H7 (cell line): ENCODE data around the gene MYO16. TPM values are rescaled to one million over a fixed set of nuclear protein-coding genes. Genes with fewer than 3 reads are reported as not detected.
"Not testable (repeated sequence)": the region's sequence is repeated elsewhere in the genome, so short reads cannot be mapped to it uniquely, and the experiment has no call there.

ENCODE experiments used
- DNase-seq: peaks from one replicate; pipeline ENCODE4 v3.0.0; 2012
- H3K27me3 ChIP-seq: 2 replicates; pipeline ENCODE4 v1.6.0; 2011; ENCODE audit warnings: mild to moderate bottlenecking, low read length; ENCODE audit not compliant: control insufficient read depth, insufficient read depth
- H3K36me3 ChIP-seq: replicated peaks from 2 replicates; pipeline ENCODE4 v1.5.1; 2011; ENCODE audit warnings: low read length; ENCODE audit not compliant: control insufficient read depth, insufficient read depth
- H3K4me3 ChIP-seq: 2 replicates; pipeline ENCODE4 v1.5.1; 2011; ENCODE audit warnings: low read depth, mild to moderate bottlenecking, control low read depth, low read length, moderate library complexity; ENCODE audit not compliant: insufficient read depth
- total RNA-seq: library from RNA; depleted of rRNA; stranded (reverse); fragments of >200 nt; shearing (Covaris generic); gene quantifications from 2 replicates; pipeline ENCODE4 v1.2.3, GENCODE V29; 2014

MYO16 gene
- total RNA-seq, 1 experiment from 2014 or later, result 0.03 TPM

DNA sequence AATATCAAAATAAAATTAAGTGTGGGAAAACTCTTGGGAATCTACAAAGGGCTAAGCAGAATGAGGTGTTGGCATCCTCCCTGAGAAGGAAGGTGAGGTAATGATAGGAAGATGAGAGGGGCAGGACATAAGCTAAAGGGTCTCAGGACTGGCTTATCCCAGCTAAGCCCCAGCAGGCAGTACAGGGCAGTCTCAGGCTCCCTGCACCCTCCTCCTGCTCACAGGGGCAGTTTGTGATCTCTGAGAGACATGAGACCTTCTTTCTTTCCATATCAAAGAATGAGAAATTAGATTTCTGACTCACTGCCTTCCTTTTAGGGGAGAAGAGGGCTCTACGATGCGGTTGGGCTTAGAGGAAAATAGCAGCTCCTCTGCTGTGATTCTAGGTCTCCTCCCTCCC is 586.0 kb downstream of the MYO16 start:
- H3K27me3 ChIP-seq, result no peaks in the 10 kb centered on the region
- H3K4me3 ChIP-seq, result no peak overlapping the region
- no peaks in the 10 kb centered on the region for H3K36me3 ChIP-seq
- DNase-seq, result no peak

DNA sequence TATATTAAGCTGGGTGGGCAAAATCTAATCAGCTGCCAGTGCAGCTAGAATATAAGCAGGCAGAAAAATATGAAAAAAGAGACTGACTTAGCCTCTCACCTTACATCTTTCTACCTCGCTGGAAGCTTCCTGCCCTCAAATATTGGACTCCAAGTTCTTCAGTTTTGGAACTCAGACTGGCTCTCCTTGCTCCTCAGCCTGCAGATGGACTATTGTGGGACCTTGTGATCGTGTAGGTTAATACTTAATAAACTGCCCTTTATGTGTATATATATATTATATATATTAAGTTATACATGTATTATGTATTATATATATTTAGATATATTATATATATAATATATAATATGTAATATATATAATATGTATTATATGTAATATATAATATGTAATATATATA is 588.1 kb downstream of the MYO16 start:
- not testable (repeated sequence) for H3K36me3 ChIP-seq, H3K4me3 ChIP-seq, H3K27me3 ChIP-seq, DNase-seq

- Histone ChIP-seq H3K4me3 (no peak overlapping the region), H3K27me3 (no peaks in the 10 kb centered on the region), H3K36me3 (no peaks in the 10 kb centered on the region)
- DNase-seq, result no peak
These were observed 591.2 kb downstream of the MYO16 start for GRCh38 chr13:109220631-109221030.

DNA sequence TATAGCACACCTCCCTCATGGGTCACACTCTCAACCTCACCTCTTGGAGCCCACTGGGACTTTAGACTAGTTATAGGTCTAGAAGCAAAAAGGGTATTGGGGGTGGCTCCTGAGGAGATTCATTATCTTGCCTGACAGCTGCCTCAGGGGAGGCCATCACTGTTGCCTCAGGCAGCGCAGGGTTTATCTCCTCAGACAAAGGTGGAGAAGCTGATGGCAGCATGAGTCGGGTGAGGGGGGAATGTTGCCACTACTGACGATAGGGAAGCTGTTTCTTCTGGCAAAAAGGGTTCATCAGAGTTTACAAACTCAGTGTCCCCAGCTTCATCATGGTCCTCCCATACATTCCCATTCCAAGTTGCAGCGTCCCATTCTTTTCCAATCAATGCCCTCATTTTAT is 594.6 kb downstream of the MYO16 start:
- Histone ChIP-seq H3K27me3 (no peaks in the 10 kb centered on the region), H3K4me3 (no peak overlapping the region), H3K36me3 (no peaks in the 10 kb centered on the region)
- DNase-seq, result no peak

- no peak overlapping the region for H3K4me3 ChIP-seq
- no peaks in the 10 kb centered on the region for H3K36me3 ChIP-seq
- DNase-seq, result no peak
- no peaks in the 10 kb centered on the region for H3K27me3 ChIP-seq
These were observed 597.2 kb downstream of the MYO16 start for GRCh38 chr13:109226631-109227030.

DNA sequence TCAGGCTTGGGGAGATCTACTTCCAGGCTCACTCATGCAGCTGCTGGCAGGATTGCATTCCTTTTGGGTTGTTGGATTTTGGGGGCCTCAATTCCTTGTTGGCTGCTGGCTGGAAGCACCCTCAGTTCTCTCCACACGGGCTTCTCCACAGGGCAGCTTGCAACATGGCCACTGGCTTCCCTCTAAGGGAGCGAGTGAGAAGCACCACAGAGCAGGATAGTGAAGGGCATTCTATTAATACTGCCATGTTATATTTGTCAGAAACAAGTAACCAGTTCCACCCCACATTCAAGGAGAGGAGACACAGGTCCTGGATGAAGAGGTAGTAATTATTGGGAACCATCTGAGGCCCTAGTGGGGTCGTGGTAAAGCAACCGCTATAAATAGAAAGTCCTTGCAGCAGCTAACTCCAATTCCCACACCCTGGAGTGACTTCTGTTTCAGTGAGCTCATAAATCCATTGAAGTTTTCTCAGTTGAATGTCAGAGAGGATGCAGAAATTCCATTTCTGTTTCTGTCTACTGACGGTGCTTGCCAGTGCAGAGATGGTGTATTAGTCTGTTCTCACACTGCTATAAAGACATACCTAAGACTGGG is 598.0 kb downstream of the MYO16 start:
- no peaks in the 10 kb centered on the region for H3K27me3 ChIP-seq
- H3K36me3 ChIP-seq, result no peaks in the 10 kb centered on the region
- H3K4me3 ChIP-seq, result no peak overlapping the region
- no peak for DNase-seq

- no peak for DNase-seq
These were observed 598.8 kb downstream of the MYO16 start for GRCh38 chr13:109228211-109228610.

GRCh38 chr13:109231888-109232287 is 602.5 kb downstream of the MYO16 start:
- no peak overlapping the region for H3K4me3 ChIP-seq
- no peak for DNase-seq
- no peaks in the 10 kb centered on the region for H3K36me3 ChIP-seq
- H3K27me3 ChIP-seq, result no peaks in the 10 kb centered on the region

More at GRCh38 chr13:109228211-109228610, 598.8 kb downstream of the MYO16 start:
- H3K36me3 ChIP-seq, result no peaks in the 10 kb centered on the region
- no peaks in the 10 kb centered on the region for H3K27me3 ChIP-seq
- no peak overlapping the region for H3K4me3 ChIP-seq

DNA sequence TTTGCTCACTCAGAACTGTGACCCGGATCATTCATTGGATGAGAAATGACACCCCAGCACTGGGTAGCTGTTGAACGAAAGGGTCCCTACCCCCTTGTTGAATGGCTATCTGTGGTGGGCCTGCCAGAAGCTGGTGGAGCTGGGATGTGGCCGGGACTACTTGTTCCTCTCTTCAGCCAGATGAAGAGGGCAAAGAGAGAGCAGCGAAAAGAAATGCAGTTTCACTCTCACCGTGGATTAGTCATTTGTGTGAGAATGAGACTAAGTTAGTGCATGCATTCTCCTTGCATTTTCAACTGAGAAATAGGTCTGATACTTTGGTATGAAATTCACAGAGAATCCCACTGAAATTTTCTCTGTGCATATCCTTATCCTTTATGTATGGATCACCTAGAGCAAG is 603.9 kb downstream of the MYO16 start:
- no peaks in the 10 kb centered on the region for H3K27me3 ChIP-seq
- no peak overlapping the region for H3K4me3 ChIP-seq
- no peak for DNase-seq
- no peaks in the 10 kb centered on the region for H3K36me3 ChIP-seq

GRCh38 chr13:109235901-109236300 is 606.5 kb downstream of the MYO16 start:
- H3K4me3 ChIP-seq, result no peak overlapping the region
- DNase-seq, result no peak
- no peaks in the 10 kb centered on the region for H3K36me3 ChIP-seq
- H3K27me3 ChIP-seq, result no peaks in the 10 kb centered on the region

DNA sequence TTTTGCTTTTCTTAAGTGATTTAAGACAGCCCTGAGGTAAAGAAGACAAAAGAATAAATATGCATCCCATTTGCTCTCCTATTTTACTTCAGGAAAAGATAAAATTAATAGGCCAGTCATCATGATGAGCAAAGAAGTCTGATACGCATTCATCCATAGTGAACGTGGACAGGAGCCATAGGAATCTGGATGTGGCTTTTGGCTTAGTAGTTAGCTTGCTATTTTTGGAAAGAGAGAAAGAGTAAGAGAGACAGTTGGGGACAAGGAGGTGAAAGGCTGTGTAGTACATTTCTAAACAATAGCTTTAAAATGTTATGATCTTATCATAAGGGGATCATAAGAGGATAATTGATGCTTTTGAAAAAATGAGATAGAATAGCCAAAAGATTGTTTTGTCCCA is 611.7 kb downstream of the MYO16 start:
- no peaks in the 10 kb centered on the region for H3K27me3 ChIP-seq
- no peak for DNase-seq
- no peak overlapping the region for H3K4me3 ChIP-seq
- H3K36me3 ChIP-seq, result no peaks in the 10 kb centered on the region

DNA sequence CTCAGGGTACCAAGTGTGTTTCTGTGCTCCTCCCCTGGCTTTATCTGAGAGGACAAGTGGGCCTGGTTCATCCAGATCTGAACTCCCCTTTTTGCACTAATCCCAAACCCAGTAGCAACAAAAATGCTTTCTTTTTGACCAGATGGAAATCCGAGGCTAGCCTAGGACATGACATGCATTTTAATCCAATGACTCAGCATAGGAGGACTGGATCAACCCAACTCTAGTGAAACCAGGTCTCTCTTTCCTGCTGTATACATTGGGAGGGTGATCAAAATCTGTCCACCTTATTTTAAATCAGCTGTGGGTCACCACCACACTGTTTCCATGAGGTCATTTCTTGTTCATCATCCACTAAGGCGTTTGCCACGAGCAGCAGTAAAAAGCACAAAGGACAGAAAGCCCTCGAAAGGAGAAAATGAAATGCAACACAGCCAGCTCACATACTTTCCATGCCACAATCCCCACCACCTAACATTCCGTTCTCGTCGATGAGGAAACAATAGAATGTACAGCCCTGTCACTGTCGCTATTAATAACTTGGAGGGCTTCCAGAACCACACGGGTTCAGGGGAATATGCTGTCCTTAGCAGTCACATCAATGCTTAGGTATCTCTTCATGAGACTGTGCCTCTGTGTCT is 614.0 kb downstream of the MYO16 start:
- DNase-seq, result no peak
- Histone ChIP-seq H3K4me3 (no peak overlapping the region), H3K36me3 (no peaks in the 10 kb centered on the region), H3K27me3 (no peaks in the 10 kb centered on the region)

DNA sequence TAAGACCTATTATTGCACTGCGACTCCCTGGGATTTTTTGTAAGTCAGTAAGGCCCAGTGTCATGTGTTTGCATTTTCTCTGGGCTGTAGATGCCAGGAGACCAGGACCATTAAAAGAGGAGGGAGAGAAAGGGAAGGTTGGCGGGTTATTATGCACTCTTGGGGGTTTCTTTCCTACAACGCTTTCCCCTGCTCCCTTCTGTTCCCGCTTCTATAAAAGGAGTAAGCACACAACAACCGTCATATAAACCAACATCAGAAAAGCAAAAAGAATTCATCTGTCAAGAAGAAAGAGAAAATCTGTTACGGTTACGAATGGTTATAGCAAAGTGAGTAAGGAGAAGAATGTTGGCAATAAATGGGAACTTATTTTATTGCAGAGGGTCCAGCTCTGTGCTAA is 615.2 kb downstream of the MYO16 start:
- Histone ChIP-seq H3K27me3 (no peaks in the 10 kb centered on the region), H3K36me3 (no peaks in the 10 kb centered on the region), H3K4me3 (no peak overlapping the region)
- DNase-seq, result no peak

- Histone ChIP-seq H3K27me3 (no peaks in the 10 kb centered on the region), H3K4me3 (no peak overlapping the region), H3K36me3 (no peaks in the 10 kb centered on the region)
- no peak for DNase-seq
These were observed 616.6 kb downstream of the MYO16 start for GRCh38 chr13:109246001-109246400.

DNA sequence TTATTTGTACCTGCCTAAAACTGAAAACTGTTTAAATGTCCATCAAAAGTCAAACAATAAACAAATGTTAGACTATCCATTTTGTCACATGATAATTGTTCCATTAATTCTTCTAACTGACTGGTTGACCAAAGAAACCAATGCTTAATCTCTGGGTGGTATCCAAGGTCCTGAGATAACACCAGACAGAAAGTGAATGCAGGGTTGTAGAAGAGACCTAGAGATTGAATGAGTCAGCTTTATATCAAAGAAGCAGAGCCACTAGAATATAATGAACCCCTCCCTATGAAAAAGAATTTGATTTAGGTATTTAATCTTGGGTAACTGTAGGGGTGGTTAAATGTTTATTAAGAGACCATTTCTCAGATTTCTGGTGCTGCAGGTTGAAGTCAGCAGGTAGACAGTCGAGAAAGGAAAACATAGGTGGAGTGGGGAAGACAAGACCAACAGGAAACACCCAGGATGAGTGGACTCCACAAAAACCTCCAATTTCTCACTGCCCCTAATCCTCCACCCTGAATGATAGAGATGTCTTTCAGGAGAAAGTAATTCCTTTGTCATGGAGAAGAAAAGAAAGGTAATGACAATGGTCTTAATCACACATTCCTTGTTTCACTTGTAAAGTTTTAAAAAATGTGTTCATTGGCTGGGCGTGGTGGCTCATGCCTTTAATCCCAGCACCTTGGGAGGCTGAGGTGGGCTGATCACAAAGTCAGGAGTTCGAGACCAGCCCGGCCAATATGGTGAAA is 620.5 kb downstream of the MYO16 start:
- Histone ChIP-seq H3K27me3 (no peaks in the 10 kb centered on the region), H3K4me3 (no peak overlapping the region), H3K36me3 (no peaks in the 10 kb centered on the region)
- no peak for DNase-seq
